Fibroblast of skin of left biceps (primary cell): ENCODE measurements around the gene SGF29.
"Not testable (repeated sequence)": the region's sequence is repeated elsewhere in the genome, so short reads cannot be mapped to it uniquely, and the experiment has no call there.

Experiments
- DNase-seq, 2 experiments: peaks; one replicate each; pipeline ENCODE4 v3.0.0-alpha.2; 2013; ENCODE audit warnings: low read depth in 2 of 2

The SGF29 gene

DNA sequence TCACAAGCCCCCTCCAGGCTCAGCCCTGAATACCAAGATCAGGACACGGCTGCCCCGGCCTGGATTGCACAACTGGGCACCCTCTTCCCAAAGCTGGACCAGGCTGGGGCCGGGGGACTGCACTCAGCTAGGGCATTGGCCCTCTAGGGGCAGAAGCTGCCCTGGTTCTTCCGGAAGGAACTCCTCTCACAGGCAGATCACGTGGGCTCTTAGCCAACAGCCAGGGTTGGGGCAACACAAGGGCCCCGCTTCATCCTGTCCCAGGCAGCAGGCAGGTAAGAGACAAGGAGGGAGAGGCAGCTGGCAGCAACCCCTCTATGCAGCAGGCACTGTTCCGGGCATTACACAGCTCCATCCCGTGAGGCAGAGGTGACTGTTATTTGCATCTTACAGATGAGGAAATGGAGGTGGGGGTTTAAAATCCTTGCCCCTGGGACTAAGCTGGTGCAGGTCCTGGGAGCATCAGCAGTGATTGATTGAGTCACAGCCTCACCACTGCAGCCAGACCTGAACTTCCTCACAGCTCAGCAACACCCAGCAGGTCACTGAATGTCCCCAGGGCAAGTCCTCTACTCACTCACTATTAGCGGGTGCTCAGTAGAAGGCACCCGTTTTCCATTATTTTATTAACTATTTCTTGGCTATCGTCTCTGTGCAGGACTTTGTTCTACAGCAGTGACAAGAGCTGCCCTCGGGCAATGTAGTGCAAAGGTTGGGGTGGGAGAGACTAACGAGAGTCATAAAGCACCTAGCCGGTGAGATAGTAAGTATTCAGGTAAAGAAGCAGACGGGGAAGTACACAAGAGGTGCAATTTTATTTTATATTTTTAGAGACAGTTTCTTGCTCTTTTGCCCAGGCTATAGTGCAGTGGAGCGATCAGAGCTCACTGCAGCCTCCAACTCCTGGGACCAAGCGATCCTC is 58.9 kb downstream of the SGF29 start:
- not testable (repeated sequence) for DNase-seq

DNA sequence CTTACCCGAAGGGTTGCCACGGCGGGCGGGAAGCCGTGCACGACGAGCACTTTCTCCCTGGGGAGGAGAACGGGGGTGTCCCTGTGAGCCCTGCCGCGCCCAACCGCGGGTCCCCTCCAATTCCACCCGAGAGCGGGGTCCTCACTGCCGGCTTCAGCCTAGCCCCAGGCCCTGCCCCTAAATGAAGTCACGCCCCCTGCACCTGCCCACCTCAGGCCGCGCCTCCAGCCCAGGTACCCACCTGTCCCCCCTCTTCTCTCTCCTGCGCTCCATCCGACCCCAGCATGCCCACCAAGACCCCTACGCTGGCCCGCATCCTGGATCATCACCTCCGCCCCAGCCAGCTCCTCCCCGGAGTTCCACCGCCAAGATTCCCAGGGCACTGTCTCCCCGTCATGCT is 60.2 kb downstream of the SGF29 start:
- not testable (repeated sequence) for DNase-seq

DNA sequence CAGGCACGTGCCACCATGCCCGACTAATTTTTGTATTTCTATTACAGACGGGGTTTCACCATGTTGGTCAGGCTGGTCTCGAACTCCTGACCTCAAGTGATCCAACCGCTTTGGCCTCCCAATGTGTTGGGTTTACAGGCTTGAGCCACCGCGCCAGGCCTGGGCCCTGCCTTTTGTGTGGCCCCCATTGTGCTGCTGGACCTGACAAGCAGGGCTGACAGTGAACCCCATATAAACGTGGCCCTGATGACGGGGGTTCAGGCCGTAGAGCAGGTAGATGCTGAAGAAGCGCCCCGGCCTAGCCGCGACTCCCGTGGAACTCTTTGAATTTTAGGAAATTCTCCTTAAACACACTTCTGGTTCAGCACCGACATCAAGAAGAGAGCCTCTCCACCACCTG is 60.8 kb downstream of the SGF29 start:
- not testable (repeated sequence) for DNase-seq

DNA sequence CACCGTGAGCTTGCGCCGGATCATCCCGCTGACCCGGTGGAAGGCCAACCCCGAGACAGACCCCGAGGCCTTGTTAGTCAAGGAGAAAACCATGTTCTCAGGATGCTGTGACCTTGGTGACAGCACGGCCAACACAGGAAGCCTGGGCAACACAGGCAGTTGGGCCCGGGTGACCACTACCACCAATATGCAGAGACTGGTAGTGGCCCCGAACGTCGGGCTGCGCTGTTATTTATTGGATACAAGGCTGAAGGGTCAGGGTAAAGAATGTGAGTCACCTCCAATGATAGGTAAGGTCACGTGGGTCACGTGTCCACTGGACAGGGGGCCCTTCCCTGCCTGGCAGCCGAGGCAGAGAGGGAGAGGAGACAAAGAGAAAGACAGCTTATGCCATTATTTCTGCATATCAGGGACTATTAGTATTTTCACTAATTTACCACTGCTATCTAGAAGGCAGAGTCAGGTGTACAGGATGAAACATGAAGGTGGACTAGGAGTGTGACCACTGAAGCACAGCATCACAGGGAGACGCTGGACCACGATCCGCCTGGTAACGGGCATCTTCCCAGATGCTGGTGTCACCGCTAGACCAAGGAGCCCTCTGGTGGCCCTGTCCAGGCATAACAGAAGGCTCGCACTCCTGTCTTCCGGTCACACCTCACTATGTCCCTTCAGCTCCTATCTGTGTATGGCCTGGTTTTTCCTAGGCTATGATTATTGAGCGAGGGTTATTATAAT is 61.9 kb downstream of the SGF29 start:
- not testable (repeated sequence) for DNase-seq

DNA sequence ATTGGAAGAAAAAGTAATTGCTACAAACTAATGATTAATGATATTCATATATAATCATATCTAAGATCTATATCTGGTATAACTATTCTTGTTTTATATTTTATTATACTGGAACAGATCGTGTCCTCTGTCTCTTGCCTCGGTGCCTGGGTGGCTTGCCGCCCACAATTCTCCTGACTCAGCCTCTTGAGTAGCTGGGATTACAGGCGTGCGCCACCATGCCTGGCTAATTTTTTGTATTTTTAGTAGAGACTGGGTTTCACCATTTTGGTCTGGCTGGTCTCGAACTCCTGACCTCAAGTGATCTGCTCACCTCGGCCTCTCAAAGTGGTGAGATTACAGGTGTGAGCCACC is 62.5 kb downstream of the SGF29 start:
- not testable (repeated sequence) for DNase-seq

DNA sequence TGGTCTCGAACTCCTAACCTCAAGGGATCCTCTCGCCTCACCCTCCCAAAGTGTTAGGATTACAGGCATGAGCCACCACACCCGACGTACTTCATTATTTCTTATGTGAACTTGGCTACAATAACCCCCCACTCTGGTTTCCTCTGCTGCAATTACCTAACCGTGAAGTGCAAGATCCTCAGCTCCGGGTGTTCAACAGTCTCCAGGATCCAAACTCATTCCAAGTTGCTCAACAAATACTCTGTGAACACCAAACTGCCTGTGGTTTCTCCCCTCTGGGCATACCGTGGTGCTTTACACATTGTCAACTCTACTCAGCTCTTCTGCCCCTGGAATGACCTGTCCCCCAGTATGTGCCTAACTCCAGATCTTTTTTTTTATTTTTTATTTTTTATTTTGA is 62.9 kb downstream of the SGF29 start:
- DNase-seq = no peak

DNA sequence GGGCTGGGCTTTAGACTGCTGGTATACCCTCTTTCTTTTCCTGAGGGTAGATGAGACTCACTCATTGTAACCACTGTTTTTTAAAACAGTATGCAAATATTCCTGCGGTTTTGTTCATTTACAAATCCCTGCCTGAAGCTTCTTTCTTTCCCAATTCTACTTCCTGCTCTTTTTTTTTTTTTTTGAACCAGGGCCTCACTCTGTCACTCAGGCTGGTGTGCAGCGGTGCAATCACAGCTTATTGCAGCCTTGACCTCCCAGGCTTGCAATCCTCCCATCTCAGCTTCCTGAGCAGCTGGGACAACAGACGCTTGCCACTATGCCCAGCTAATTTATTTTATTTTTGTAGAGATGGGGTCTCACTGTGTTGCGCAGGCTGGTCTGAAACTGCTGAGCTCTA is 64.2 kb downstream of the SGF29 start:
- no peak for DNase-seq

DNA sequence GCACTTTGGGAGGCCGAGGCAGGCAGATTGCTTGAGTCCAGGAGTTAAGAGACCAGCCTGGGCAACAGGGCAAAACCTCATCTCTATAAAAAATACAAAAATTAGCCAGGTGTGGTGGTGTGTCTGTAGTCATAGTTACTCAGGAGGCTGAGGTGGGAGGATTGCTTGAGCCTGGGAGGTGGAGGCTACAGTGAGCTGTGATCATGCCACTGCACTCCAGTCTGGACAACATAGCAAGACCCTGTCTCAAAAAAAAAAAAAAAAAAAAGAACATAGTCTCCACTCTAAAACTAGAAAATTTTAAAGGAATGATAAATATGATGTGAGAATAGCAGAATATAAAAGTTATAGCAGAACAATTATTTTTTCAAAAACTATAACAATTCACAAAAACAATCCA is 66.6 kb downstream of the SGF29 start:
- not testable (repeated sequence) for DNase-seq

DNA sequence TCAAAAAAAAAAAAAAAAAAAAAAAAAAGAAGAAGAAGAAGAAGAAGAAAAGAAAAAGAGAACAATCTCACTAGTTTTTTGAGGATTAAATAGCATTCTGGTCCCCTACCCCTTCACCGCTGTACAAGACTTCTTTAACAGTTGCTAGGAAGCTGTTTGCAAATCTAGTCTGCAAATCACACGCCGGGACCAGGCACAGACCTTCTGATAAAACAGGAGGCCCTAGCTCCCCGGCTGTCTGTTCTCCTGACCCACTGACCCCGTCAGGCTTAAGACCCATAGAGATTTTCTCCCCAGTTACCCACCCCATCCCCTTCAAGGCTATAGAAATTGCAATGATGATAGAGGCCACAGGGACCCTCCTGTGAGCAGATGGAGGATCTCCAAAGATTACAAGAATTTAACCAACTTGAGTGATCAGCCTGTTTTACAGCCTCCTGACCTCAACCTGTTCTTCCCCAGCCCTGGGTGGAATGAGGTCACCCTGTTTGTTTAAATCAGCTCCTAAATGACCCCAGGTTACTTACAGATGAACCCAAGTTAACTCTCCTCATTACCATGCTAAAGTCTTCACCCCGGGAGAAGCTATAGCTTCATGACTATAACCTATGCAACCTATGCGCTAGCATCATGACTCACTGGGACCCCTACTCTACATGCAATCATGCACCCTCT is 67.9 kb downstream of the SGF29 start:
- DNase-seq = no peak

DNA sequence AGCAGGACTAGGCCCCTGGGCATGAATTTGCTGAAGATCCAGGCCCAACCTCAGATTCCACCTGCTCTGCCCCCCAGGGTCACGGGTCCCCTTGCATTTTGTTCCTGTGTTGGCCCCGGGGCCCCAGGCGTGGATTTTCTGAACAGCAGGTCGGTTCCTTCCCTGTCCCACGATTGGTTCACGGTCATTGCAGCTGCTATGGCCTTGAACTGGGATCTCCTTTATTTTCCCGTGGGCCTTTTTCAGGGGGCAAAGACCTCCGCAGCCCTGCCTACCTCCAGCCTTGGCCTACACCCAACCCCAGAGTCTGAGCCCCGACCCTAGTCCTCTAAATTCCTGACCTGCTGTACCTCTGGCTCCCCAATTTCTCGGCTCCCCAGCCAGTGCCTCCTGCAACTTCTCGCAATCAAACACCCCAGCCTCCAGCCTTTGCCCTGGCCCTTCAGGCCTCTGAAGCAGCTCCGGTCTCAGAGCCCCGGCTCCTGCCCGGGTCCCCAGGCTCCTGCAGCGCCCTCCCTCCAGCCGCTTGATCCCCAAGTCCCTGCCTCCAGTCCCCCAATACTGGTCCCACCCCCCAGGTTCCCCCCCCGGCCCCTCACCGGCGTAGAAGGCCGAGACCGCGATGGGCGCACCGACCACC is 68.9 kb downstream of the SGF29 start:
- not testable (repeated sequence) for DNase-seq

DNA sequence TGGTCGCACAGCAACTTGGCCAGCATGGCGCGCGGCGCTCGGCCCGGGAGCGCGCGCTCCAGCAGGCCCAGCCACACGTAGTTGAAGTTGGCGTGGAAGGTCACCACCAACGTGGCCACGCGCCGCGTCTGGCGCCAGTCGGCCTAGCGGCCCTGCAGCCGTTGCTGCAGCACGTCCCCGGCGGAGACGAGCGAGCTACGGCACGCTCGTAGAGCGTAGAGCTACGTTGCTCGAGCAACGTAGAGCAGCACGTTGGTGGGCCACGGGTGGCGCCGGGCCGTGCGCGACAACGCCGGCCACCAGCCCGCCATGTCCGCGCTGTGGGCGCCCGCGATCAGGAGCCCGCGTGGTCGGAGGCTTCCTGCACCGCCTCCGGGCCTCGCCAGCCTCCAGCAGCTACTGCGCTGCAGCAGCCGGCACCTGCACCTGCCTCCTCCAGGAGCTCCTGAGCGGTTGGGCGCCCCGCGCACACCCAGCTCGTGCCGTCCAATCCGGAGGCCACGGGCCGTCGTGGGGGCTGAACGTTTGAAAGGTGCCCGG is 69.5 kb downstream of the SGF29 start:
- no peak for DNase-seq

DNA sequence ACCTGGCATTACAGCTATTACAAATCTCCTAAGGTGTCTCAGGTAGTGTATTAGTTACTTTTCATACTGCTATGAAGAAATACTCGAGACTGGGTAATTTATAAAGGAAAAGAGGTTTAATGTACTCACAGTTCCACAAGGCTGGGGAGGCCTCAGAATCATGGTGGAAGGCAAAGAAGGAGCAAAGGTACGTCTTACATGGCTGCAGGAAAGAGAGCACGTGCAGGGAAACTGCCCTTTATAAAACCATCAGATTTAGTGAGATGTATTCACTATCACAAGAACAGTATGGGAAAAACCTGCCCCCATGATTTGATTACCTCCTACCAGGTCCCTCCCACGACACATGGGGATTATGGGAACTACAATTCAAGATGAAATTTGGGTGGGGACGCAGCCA is 77.2 kb downstream of the SGF29 start:
- DNase-seq = not testable (repeated sequence)

DNA sequence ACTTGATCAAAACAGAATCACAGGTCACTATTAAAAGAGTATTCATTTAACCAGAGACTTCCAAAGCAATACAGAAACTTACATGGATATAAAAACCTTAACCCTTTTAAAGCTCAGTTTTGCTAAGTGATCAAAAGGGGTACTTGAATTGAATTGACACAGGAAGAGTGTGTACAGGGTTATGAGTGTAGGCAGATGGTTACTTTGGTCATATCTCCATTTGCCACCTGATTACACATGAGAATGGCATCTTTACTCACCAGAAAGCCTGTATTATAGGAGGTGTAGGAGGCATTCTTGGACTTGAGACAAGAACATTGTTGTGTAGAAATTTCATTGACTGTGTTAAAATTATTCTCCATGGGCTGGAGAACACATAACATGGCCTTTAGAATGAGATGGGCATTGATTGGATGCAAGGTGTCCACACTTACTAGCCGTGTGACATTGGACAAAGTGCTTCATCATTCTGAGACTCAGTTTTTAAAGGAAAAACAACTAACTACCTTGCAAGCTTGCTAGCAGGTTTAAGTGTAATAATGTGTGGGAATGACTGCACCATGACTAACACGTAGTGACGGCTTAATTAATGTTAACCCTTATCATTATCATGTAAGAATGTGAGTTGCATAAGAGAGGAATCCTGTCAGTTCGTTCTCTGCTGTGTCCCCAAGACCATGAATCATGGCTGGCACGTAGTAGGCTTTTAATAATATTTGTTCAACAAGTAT is 82.5 kb downstream of the SGF29 start:
- DNase-seq = peak; percentile 1 to 5

DNA sequence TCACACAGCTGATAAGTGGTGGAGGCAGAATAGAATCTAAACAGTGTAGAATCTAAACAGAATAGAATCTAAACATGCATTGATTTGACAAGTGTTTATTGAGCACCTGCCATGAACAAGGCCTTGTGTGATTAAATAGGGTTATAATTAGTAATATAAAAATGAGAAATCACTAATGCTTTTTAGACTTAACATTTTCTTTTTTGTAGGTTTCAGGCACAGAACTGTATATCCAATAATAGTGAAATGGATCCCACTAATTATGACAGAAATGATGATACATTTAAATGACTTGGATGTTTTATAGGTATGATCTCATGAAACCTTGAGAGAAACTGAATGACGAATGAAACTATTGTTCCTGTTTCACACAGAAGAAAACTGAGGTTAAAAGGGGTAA is 84.0 kb downstream of the SGF29 start, which contains the start of gene NPIPB8:
TSS of gene NPIPB8 (plus strand) at position 301 of the 400 bp plus-strand sequence. CDS start 296 bp downstream, outside the sequence.
- DNase-seq = not testable (repeated sequence)

DNA sequence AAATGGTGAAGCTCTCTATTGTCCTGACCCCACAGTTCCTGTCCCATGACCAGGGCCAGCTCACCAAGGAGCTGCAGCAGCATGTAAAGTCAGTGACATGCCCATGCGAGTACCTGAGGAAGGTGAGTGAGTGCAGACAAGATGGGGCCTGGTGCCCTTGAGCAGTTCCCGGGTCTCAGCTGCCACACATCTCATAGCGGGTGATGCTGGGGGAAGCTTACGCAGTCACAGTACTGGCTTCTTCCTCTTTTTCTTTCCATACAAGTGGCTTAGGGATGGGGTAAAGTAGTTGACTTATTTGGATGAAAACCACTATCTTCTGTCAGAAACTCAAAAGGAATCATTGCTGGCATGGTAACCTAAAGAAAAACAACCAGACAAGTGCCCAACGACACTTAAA is 84.6 kb downstream of the SGF29 start:
- not testable (repeated sequence) for DNase-seq

DNA sequence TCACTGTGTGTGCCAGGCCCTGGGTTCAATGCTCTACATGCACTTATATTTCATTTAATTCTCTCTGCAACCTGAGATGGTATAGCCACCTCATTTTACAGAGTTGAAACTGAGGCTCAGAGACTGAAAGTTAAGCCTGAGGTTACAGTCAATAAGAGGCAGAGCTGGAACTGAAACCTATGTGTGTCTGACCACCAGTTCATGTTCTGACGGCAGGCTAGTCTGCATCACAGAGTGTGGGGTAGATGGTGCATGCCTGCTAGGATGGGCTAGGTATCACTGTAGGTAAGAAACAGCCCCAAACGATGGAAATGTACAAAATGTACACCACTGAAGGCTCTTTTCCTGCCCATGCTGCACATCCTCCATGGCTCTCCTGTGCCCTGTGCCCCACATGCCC is 86.2 kb downstream of the SGF29 start:
- not testable (repeated sequence) for DNase-seq
